Neural cell (in vitro differentiated cells): Measurements from ENCODE around the gene PHLPP1. TPM values are rescaled to one million over a fixed set of nuclear protein-coding genes. Genes with fewer than 3 reads are reported as not detected.

Experiments used
- H2AFZ ChIP-seq: fragments of 200-600, 300-800 bp; sonication (generic), shearing (Covaris generic); 2 replicates; pipeline ENCODE4 v1.6.0; 2014; ENCODE audit warnings: low read depth, mild to moderate bottlenecking, antibody characterized with exemption, low read length, moderate library complexity
- H3F3A ChIP-seq: fragments of 200-600 bp; shearing (Covaris generic); 2 replicates; pipeline ENCODE4 v1.6.1; 2016; ENCODE audit warnings: mild to moderate bottlenecking, moderate library complexity, mixed read lengths, antibody characterized with exemption, low read length; ENCODE audit not compliant: insufficient read depth, poor library complexity, severe bottlenecking
- H3K27ac ChIP-seq: fragments of 200-600, 300-800 bp; sonication (generic), shearing (Covaris generic); 2 replicates; pipeline ENCODE4 v1.5.1; 2014; ENCODE audit warnings: mild to moderate bottlenecking, low read length, moderate library complexity
- H3K27me3 ChIP-seq: fragments of 300-800, 200-600 bp; sonication (generic), shearing (Covaris generic); 2 replicates; pipeline ENCODE4 v1.6.0; 2014; ENCODE audit warnings: mild to moderate bottlenecking, low read depth, low read length, moderate library complexity; ENCODE audit not compliant: insufficient read depth
- H3K36me3 ChIP-seq: fragments of 300-800, 200-600 bp; sonication (generic), shearing (Covaris generic); 2 replicates; pipeline ENCODE4 v1.5.1; 2014; ENCODE audit warnings: mild to moderate bottlenecking, antibody characterized with exemption, low read length, moderate library complexity; ENCODE audit not compliant: insufficient read depth
- H3K4me2 ChIP-seq: fragments of 300-800, 200-600 bp; sonication (generic), shearing (Covaris generic); 2 replicates; pipeline ENCODE4 v1.6.0; 2014; ENCODE audit warnings: mild to moderate bottlenecking, low read length
- H3K4me3 ChIP-seq: fragments of 300-800, 200-600 bp; sonication (generic), shearing (Covaris generic); 2 replicates; pipeline ENCODE4 v1.5.1; 2014; ENCODE audit warnings: mild to moderate bottlenecking, low read length, moderate library complexity
- H3K79me2 ChIP-seq: fragments of 200-600 bp; shearing (Covaris generic); replicated peaks from 2 replicates; pipeline ENCODE4 v1.6.0; 2014; ENCODE audit warnings: mild to moderate bottlenecking, low read length, moderate library complexity; ENCODE audit not compliant: insufficient read depth
- H3K9ac ChIP-seq: fragments of 300-800, 200-600 bp; sonication (generic), shearing (Covaris generic); 2 replicates; pipeline ENCODE4 v1.6.1; 2016; ENCODE audit warnings: mild to moderate bottlenecking, low read length, mixed read lengths
- H3K9me2 ChIP-seq: fragments of 200-600 bp; shearing (Covaris generic); 2 replicates; pipeline ENCODE4 v1.6.1; 2016; ENCODE audit warnings: mild to moderate bottlenecking, low read length, mixed read lengths; ENCODE audit not compliant: insufficient read depth
- H3K9me3 ChIP-seq: fragments of 200-600, 300-800 bp; sonication (generic), shearing (Covaris generic); 2 replicates; pipeline ENCODE4 v1.6.1; 2016; ENCODE audit warnings: mild to moderate bottlenecking, mixed run types, low read length, moderate library complexity, mixed read lengths
- H4K20me1 ChIP-seq: fragments of 200-600 bp; shearing (Covaris generic); 2 replicates; pipeline ENCODE4 v1.6.1; 2016; ENCODE audit warnings: mild to moderate bottlenecking, mixed run types; ENCODE audit not compliant: insufficient read depth
- EP300 ChIP-seq: fragments of 450-650 bp; conservative IDR thresholded peaks from 2 replicates; pipeline ENCODE4 v1.6.1; 2014; ENCODE audit warnings: antibody characterized with exemption, mild to moderate bottlenecking, moderate library complexity; ENCODE audit not compliant: poor library complexity, severe bottlenecking
- EZH2 ChIP-seq: fragments of 200-600, 300-800 bp; shearing (Covaris generic), sonication (generic); IDR thresholded peaks from 2 replicates; pipeline ENCODE4 v1.6.1; 2014; ENCODE audit warnings: antibody characterized with exemption, low read length, borderline replicate concordance, mild to moderate bottlenecking; ENCODE audit not compliant: insufficient read depth, poor library complexity, severe bottlenecking
- MXI1 ChIP-seq: fragments of 450-650 bp; conservative IDR thresholded peaks from 2 replicates; pipeline ENCODE4 v1.6.1; 2014; ENCODE audit warnings: antibody characterized with exemption, mild to moderate bottlenecking; ENCODE audit not compliant: poor library complexity, severe bottlenecking
- POLR2AphosphoS5 ChIP-seq: IDR thresholded peaks from 2 replicates; pipeline ENCODE4 v1.6.1; 2012
- RAD21 ChIP-seq: fragments of 450-650 bp; conservative IDR thresholded peaks from 2 replicates; pipeline ENCODE4 v1.6.1; 2014; ENCODE audit warnings: antibody characterized with exemption, mild to moderate bottlenecking, moderate library complexity
- SMC3 ChIP-seq: fragments of 450-650 bp; conservative IDR thresholded peaks from 2 replicates; pipeline ENCODE4 v1.6.1; 2014; ENCODE audit warnings: antibody characterized with exemption, mild to moderate bottlenecking, moderate library complexity; ENCODE audit not compliant: poor library complexity
- TAF1 ChIP-seq: IDR thresholded peaks from 2 replicates; pipeline ENCODE4 v1.6.1; 2012; ENCODE audit warnings: low read depth
- polyA plus RNA-seq: library from polyadenylated mRNA; depleted of rRNA; stranded (reverse); fragments of >200 nt; gene quantifications from 2 replicates; pipeline ENCODE4 v1.2.3, GENCODE V29; 2014
- TF ChIP-seq, protein P1 (sequence below): IDR thresholded peaks from 2 replicates; pipeline ENCODE4 v1.6.1; 2012; ENCODE audit warnings: borderline replicate concordance
- TF ChIP-seq, protein P2 (sequence below): fragments of 450-650 bp; IDR thresholded peaks from 2 replicates; pipeline ENCODE4 v1.5.1; 2014; ENCODE audit warnings: antibody characterized with exemption, mild to moderate bottlenecking, moderate library complexity; ENCODE audit not compliant: poor library complexity, severe bottlenecking

The PHLPP1 gene
- polyA plus RNA-seq, 1 donor from 2014 or later, result 4.5 TPM

DNA sequence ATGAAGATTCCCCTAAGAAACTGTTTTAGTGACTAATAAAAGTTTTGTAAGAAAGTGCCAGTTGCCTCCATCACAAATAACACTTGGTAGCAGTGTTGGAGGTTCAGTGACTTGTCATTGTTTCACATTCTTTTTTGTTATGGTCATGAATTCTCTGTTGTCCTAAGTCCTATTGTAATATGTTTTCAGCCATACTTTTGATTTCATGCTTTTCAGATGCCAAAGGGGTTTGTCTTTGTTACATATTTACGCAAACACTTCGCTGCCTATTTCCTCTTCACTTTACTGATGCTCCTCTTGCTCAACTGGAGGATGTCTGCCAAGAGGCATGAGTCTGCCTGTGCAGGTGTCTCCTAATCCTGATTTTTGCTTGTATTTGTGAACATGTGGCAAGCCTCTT is 66.6 kb downstream of the PHLPP1 start:
- H3K9ac ChIP-seq, result no peak overlapping the region

DNA sequence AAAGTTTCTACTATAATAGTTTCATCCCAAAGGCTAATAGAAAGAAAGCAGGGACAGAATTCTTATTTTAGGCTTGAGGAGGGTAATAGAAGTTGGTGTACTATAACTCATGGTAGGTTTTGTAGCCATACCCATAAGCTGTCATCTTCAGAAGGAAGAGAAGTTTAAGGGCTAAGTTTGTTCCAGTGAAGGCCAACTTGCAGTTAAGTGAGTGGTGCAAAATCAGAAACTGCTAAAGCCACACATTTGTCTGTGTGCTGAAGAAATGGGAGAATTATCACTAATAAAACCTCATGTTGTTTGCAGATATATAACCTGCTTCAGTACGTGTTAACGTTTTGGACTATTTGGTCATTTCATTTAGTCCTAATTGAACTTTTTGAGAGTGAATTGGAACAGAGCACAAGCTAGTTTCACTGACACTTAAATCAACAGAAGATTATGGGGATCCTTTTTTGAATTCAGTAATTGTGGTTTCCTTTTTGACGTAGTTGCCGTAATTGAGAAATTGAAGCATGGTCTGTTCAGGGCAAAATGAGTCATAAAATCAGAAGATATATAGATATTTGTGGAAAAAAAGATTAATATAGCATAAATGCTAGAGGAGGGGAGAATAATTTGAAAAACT is 69.1 kb downstream of the PHLPP1 start:
- no peaks in the 10 kb centered on the region for H3K9me3 ChIP-seq
- H3K4me2 ChIP-seq, result peak overlapping the region; percentile 72
- peak overlapping the region; percentile 75 for H3K27ac ChIP-seq
- no peak for TF ChIP-seq SMC3
- TF ChIP-seq RAD21, result no peak
- H3K9ac ChIP-seq, result peak overlapping the region; percentile 42
- no peaks in the 10 kb centered on the region for H3K36me3 ChIP-seq
- H3K27me3 ChIP-seq, result no peaks in the 10 kb centered on the region
- H3K9me2 ChIP-seq, result no peaks in the 10 kb centered on the region
- peak overlapping the region; percentile 44 for H3K4me3 ChIP-seq
- H2AFZ ChIP-seq, result no peak overlapping the region
- no peaks in the 10 kb centered on the region for H3F3A ChIP-seq
- peaks cover 56% of the 10 kb centered on the region for H3K79me2 ChIP-seq
- H4K20me1 ChIP-seq, result no peaks in the 10 kb centered on the region

More for the DNA sequence above, 66.6 kb downstream of the PHLPP1 start:
- H3K36me3 ChIP-seq, result no peaks in the 10 kb centered on the region
- no peaks in the 10 kb centered on the region for H3K9me2 ChIP-seq
- H3K27ac ChIP-seq, result no peak overlapping the region
- no peaks in the 10 kb centered on the region for H3K27me3 ChIP-seq
- H3F3A ChIP-seq, result no peaks in the 10 kb centered on the region
- peaks cover 56% of the 10 kb centered on the region for H3K79me2 ChIP-seq
- TF ChIP-seq, protein P1, sequence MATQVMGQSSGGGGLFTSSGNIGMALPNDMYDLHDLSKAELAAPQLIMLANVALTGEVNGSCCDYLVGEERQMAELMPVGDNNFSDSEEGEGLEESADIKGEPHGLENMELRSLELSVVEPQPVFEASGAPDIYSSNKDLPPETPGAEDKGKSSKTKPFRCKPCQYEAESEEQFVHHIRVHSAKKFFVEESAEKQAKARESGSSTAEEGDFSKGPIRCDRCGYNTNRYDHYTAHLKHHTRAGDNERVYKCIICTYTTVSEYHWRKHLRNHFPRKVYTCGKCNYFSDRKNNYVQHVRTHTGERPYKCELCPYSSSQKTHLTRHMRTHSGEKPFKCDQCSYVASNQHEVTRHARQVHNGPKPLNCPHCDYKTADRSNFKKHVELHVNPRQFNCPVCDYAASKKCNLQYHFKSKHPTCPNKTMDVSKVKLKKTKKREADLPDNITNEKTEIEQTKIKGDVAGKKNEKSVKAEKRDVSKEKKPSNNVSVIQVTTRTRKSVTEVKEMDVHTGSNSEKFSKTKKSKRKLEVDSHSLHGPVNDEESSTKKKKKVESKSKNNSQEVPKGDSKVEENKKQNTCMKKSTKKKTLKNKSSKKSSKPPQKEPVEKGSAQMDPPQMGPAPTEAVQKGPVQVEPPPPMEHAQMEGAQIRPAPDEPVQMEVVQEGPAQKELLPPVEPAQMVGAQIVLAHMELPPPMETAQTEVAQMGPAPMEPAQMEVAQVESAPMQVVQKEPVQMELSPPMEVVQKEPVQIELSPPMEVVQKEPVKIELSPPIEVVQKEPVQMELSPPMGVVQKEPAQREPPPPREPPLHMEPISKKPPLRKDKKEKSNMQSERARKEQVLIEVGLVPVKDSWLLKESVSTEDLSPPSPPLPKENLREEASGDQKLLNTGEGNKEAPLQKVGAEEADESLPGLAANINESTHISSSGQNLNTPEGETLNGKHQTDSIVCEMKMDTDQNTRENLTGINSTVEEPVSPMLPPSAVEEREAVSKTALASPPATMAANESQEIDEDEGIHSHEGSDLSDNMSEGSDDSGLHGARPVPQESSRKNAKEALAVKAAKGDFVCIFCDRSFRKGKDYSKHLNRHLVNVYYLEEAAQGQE, result no peak
- TF ChIP-seq MXI1 (no peak), EP300 (no peak), SMC3 (no peak), RAD21 (no peak), TAF1 (no peak), POLR2AphosphoS5 (no peak), EZH2 (no peak)
- TF ChIP-seq, protein P2, sequence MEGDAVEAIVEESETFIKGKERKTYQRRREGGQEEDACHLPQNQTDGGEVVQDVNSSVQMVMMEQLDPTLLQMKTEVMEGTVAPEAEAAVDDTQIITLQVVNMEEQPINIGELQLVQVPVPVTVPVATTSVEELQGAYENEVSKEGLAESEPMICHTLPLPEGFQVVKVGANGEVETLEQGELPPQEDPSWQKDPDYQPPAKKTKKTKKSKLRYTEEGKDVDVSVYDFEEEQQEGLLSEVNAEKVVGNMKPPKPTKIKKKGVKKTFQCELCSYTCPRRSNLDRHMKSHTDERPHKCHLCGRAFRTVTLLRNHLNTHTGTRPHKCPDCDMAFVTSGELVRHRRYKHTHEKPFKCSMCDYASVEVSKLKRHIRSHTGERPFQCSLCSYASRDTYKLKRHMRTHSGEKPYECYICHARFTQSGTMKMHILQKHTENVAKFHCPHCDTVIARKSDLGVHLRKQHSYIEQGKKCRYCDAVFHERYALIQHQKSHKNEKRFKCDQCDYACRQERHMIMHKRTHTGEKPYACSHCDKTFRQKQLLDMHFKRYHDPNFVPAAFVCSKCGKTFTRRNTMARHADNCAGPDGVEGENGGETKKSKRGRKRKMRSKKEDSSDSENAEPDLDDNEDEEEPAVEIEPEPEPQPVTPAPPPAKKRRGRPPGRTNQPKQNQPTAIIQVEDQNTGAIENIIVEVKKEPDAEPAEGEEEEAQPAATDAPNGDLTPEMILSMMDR, result no peak
- H3K4me3 ChIP-seq, result no peak overlapping the region
- H4K20me1 ChIP-seq, result no peaks in the 10 kb centered on the region
- no peak overlapping the region for H3K4me2 ChIP-seq
- H2AFZ ChIP-seq, result no peak overlapping the region
- no peaks in the 10 kb centered on the region for H3K9me3 ChIP-seq

DNA sequence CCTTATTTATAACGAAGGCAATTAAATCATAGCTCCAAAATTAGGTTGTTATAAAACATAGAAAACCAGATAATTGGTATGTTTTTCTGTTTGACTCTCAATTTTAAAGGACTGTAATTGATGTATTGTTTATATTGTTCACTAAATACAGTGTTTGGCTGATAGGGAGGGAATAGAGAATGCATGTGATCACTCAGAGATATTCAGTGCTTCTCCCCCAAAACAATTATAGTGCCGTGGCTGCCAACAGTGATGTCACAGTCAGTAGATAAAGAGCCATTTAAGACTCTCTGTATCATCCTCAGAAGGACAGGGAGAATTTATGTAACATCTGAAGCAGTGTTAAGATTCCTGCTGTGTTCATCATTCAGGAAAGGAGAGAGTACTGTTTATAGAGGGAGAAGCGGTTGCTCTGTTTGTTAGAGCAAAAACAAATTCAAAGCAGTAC is 69.6 kb downstream of the PHLPP1 start:
- peak overlapping the region; percentile 75 for H3K27ac ChIP-seq
- peak overlapping the region; percentile 44 for H3K4me3 ChIP-seq
- H2AFZ ChIP-seq, result no peak overlapping the region
- no peaks in the 10 kb centered on the region for H3K9me3 ChIP-seq
- no peaks in the 10 kb centered on the region for H4K20me1 ChIP-seq
- H3K9ac ChIP-seq, result peak overlapping the region; percentile 42
- H3K27me3 ChIP-seq, result no peaks in the 10 kb centered on the region
- H3K36me3 ChIP-seq, result no peaks in the 10 kb centered on the region
- H3F3A ChIP-seq, result no peaks in the 10 kb centered on the region
- no peaks in the 10 kb centered on the region for H3K9me2 ChIP-seq
- peaks cover 56% of the 10 kb centered on the region for H3K79me2 ChIP-seq
- TF ChIP-seq, protein P1, result peak; percentile 54
- TF ChIP-seq TAF1 (no peak), SMC3 (no peak), EZH2 (no peak), MXI1 (no peak), EP300 (peak; percentile 81), RAD21 (no peak), POLR2AphosphoS5 (peak; percentile 79)
- TF ChIP-seq, protein P2, result no peak
- peak overlapping the region; percentile 72 for H3K4me2 ChIP-seq
